Ascending aorta (tissue), 2 donors: ENCODE results near the gene TRIO. TPM values are rescaled to one million over a fixed set of nuclear protein-coding genes. Genes with fewer than 3 reads are reported as not detected.
A peak's percentile ranks its signal among the peaks of the same experiment; 100 is the strongest.

Experiments
- DNase-seq, 2 donors: peaks; one replicate each; pipeline ENCODE4 v3.0.0-alpha.2; 2019; ENCODE audit warnings: low spot score in 2 of 2
- H3K27ac ChIP-seq, 2 donors: fragments of 200-600 bp; sonication (generic); one replicate each; pipeline ENCODE4 v1.5.1; 2016 to 2017; ENCODE audit warnings: mild to moderate bottlenecking in 1 of 2
- H3K27me3 ChIP-seq: fragments of 200-600 bp; sonication (generic); one replicate; pipeline ENCODE4 v1.5.1; 2017
- H3K36me3 ChIP-seq, 2 donors: fragments of 200-600 bp; sonication (generic); one replicate each; pipeline ENCODE4 v1.5.1; 2016
- H3K4me1 ChIP-seq, 2 donors: fragments of 200-600 bp; sonication (generic); one replicate each; pipeline ENCODE4 v1.5.1; 2016 to 2017; ENCODE audit warnings: mild to moderate bottlenecking in 1 of 2
- H3K4me3 ChIP-seq, 2 donors: fragments of 200-600 bp; sonication (generic); one replicate each; pipeline ENCODE4 v1.5.1; 2016 to 2017; ENCODE audit warnings: mild to moderate bottlenecking in 1 of 2
- H3K9me3 ChIP-seq, 2 donors: fragments of 200-600 bp; sonication (generic); one replicate each; pipeline ENCODE4 v1.5.1; 2016
- intact Hi-C: fragments of 100-400 bp; cut with DNase I; formaldehyde crosslinking; loops from one replicate; pipeline ENCODE4 v1.15.1; 2023
- total RNA-seq: library from RNA; depleted of rRNA; stranded (reverse); fragments of >200 nt; gene quantifications from one replicate; pipeline ENCODE4 v1.1.0, GENCODE V29; 2016
- TF ChIP-seq, protein P1 (sequence below), 3 experiments: fragments of 200-600 bp in 2 of 3; fragments of 450-650 bp in 1 of 3; sonication (generic) in 2 of 3; IDR thresholded peaks; one replicate each; pipeline ENCODE4 v1.5.1; 2016 to 2019; ENCODE audit warnings: antibody characterized with exemption in 3 of 3, mild to moderate bottlenecking in 1 of 3, moderate library complexity in 1 of 3

The TRIO gene
- total RNA-seq, 1 donor from 2014 or later = 262 TPM

DNA sequence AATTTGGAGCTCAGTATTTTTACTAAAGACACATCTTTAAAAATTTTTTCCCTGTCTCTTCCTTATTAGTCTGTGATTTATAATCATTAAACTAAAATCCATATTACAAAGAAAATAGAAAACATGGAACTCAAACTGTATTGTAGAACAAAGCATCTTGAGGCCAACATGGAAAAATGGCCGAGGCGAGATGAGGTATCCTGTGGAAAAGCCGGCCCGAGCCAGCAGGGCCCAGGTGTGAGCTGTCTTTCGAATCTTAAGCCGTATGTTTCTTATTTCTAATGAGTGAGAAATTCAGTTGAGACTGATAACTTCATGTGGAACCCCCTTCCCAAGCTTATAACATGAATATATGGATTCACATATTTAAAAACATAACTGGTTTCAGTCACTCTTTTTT lies 268.1 kb downstream of the TRIO start:
- no peak for DNase-seq
- H3K4me3 ChIP-seq = no peak overlapping the region
- H3K27me3 ChIP-seq = no peaks in the 10 kb centered on the region
- intact Hi-C loops = no loop called here
- no peaks in the 10 kb centered on the region for H3K9me3 ChIP-seq
- TF ChIP-seq, protein P1, sequence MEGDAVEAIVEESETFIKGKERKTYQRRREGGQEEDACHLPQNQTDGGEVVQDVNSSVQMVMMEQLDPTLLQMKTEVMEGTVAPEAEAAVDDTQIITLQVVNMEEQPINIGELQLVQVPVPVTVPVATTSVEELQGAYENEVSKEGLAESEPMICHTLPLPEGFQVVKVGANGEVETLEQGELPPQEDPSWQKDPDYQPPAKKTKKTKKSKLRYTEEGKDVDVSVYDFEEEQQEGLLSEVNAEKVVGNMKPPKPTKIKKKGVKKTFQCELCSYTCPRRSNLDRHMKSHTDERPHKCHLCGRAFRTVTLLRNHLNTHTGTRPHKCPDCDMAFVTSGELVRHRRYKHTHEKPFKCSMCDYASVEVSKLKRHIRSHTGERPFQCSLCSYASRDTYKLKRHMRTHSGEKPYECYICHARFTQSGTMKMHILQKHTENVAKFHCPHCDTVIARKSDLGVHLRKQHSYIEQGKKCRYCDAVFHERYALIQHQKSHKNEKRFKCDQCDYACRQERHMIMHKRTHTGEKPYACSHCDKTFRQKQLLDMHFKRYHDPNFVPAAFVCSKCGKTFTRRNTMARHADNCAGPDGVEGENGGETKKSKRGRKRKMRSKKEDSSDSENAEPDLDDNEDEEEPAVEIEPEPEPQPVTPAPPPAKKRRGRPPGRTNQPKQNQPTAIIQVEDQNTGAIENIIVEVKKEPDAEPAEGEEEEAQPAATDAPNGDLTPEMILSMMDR (IDR thresholded peaks at IDR 0.05) = no peak
- peak overlapping the region in 1 of 2 donors; percentile 75 for H3K27ac ChIP-seq
- peaks cover 43 to 78% of the 10 kb centered on the region in 2 donors for H3K36me3 ChIP-seq
- H3K4me1 ChIP-seq = peaks cover 0 to 4% of the 10 kb centered on the region in 2 donors

DNA sequence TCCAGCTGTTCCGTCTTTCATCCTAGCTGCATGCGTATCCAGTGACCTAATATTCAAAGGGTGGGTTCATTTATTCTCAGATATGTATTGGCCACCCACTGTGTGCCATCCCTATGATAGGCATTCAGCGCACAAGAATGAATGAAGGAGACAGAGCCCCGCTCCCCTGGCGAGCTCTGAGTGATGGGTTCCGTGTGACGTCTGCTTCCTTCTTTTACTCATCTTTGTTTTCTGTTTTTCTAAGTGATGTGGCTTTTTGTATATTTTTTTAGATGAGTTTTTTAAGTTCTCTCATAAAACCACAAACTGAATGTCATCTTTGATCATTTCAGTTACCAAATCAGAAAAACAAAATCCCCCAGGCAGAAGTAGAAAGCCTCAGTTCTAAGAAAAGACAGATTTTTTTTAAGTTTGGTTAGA lies 270.2 kb downstream of the TRIO start:
- Histone ChIP-seq H3K4me1 (peaks cover 0 to 4% of the 10 kb centered on the region in 2 donors), H3K36me3 (peaks cover 33 to 68% of the 10 kb centered on the region in 2 donors), H3K27me3 (no peaks in the 10 kb centered on the region), H3K27ac (no peak overlapping the region), H3K4me3 (no peak overlapping the region), H3K9me3 (no peaks in the 10 kb centered on the region)
- TF ChIP-seq, protein P1 (IDR thresholded peaks at IDR 0.05) = no peak
- intact Hi-C loops = no loop called here
- DNase-seq = no peak

DNA sequence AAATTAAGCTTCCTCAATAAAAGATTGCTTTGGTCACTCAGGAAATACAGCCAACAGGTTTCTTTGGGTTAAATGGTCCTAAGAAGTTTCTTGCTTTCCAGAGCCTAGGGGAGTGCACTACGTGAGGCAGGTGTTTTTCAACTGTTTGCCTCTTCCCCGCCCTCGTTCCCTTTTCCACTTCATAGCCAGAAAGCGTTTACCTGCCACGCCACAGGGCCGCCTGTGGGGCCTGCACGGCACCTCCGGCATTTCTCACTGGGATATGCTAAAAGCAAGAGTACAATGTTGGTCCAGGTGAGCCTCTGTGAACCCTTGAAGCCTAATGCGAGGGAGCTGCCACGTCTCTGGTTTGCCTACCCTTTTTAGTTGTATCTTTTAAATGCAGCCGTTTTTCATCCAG lies 270.9 kb downstream of the TRIO start:
- no peak overlapping the region for H3K4me3 ChIP-seq
- no peaks in the 10 kb centered on the region for H3K9me3 ChIP-seq
- no peaks in the 10 kb centered on the region for H3K27me3 ChIP-seq
- peaks cover 0 to 4% of the 10 kb centered on the region in 2 donors for H3K4me1 ChIP-seq
- no peak overlapping the region for H3K27ac ChIP-seq
- TF ChIP-seq, protein P1 (IDR thresholded peaks at IDR 0.05) = no peak
- DNase-seq = no peak
- intact Hi-C loops = no loop called here
- peaks cover 29 to 68% of the 10 kb centered on the region in 2 donors for H3K36me3 ChIP-seq

DNA sequence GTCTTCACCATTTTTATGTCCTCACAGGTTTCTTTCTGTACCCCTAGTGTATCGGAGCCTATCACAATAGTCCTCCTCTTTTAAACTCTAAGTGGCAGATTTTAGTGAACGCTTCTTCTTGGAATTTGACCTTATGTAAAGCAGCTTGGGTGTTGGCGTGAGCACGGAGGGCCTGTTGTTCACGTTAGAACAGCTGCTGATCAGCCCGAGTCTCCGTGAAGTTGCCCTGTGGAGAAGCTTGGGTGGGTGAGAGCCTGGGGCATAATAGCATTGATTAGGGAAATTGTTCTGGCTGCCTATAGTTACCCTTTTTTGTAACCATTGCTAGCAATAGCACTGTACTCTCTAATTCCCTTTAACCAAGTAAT lies 271.5 kb downstream of the TRIO start:
- intact Hi-C loops = no loop called here
- no peak for DNase-seq
- H3K27ac ChIP-seq = no peak overlapping the region
- H3K4me1 ChIP-seq = peaks cover 0 to 4% of the 10 kb centered on the region in 2 donors
- peaks cover 31 to 69% of the 10 kb centered on the region in 2 donors for H3K36me3 ChIP-seq
- H3K27me3 ChIP-seq = no peaks in the 10 kb centered on the region
- TF ChIP-seq, protein P1 (IDR thresholded peaks at IDR 0.05) = no peak
- H3K9me3 ChIP-seq = no peaks in the 10 kb centered on the region
- H3K4me3 ChIP-seq = no peak overlapping the region

DNA sequence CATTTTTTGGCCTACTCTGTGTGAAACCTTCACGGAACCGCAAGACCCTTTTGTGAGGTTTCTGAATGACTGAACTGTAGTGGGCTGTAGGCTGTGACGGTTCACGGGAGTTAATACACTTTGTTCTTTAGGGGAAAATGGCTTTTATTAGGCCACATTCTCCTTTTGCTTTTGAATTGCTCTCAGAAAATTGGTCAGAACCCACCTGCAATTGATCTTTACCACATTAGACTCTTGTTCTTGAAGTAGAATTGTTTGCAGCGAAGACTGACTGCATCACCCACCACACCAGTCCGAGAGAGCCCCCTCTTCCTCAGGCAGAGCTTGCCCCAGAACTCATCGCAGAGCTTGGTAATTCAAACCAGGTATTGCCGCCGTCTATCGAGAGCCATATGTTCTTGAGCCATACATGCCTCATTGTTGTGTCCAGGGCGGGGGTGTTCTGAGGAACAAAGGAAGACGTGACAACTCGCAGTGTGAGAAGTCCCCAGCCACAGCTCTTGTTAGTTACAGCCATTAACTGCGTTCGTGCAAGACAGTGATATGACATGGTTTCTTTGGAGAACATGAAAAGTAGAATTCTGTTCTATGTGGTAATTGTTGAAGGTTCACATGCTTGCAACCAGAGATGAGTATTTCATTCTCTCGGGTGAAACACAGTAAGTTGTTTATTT lies 272.0 kb downstream of the TRIO start:
- TF ChIP-seq, protein P1 (IDR thresholded peaks at IDR 0.05) = no peak
- Histone ChIP-seq H3K27ac (no peak overlapping the region), H3K4me3 (no peak overlapping the region), H3K9me3 (no peaks in the 10 kb centered on the region), H3K4me1 (peaks cover 0 to 3% of the 10 kb centered on the region in 2 donors), H3K36me3 (peaks cover 34 to 74% of the 10 kb centered on the region in 2 donors), H3K27me3 (no peaks in the 10 kb centered on the region)
- DNase-seq = no peak
- intact Hi-C loops = no loop called here
